HPDE6-E6E7 (cell line): Measurements from ENCODE around the gene MECR.
"Not testable (repeated sequence)": the region's sequence is repeated elsewhere in the genome, so short reads cannot be mapped to it uniquely, and the experiment has no call there.

Experiments used
- DNase-seq: peaks from one replicate; pipeline ENCODE4 v3.0.0; 2011; ENCODE audit warnings: missing footprints; ENCODE audit errors: extremely low spot score

The MECR gene

DNA sequence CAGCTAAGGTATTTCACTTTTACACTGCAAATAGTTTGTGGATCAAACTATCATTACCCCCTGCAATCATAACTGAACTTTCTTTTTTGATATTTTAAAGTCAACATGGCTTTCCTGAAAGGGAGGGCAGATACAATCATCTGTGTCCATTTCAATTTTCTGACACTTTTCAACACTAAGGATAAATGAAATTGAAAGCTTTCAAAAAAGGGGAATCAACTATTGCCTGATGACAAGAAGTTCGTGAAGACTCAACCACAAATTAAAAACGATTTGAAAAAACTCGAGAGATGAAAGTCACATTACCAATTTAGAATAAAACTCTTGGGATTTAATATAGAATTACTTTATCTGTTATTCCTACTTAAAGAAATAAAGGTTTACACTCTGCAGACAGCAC lies 60.8 kb downstream of the MECR start:
- no peak for DNase-seq

DNA sequence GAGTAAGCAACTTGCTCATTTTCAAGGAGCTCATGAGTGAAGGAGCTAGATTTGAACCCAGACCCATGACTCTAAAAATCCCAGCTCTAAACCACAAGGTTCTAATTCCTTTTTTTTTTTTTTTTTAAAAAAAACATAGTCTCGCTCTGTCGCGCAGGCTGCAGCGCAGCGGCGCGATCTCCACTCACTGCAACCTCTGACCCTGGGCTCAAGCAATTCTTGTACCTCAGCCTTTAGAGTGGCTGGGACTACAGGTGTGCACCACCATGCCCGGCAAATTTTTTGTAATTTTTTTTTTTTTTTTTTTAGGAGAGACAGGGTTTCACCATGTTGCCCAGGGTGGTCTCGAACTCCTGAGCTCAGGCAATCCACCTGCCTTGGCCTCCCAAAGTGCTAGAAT lies 62.8 kb downstream of the MECR start:
- no peak for DNase-seq

DNA sequence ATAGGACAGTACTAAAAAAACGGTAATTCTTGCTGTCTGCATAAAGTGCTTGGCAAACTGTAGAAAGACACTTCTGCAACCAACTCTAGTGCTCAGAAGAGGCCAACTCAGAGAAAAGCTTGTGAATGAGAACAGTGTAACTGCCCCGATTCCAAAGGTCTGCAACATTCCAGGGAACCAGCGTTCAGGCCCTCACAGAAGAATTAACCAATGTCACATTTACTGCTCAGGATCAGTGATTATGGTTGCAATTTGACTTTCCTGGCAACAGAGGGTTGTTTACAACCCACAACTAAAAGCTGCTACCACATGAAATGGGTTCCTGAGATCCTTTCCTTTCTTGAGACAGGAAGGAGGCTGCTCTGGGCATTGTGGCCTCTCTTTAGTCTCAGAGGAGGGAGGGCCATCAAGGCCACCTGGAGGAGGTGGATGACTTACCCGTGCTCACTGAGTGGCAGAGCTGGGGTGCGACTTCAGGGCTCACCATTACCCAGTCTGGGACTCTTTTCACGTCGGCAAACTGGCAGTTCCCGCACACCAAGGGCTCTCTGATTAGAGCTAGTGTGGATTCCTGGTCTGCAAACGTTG lies 64.3 kb downstream of the MECR start:
- DNase-seq, result no peak

DNA sequence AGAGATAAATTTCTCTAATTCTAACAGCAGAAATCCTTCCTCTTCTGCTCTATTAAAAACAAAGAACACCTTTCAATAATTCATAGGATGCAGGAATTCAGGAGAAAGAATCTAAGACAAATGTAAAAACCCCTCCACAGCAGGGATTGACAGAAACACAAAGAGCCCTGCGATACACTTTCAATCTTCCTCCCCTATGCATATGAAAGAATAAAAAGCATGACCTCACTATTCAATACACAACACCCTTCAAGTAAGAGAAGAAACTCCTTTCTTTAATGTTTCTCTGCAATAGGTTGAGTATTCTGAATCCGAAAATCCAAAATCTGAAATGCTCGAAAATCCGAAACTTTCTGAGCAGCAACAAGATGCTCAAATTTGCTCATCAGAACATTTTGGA lies 66.1 kb downstream of the MECR start:
- no peak for DNase-seq

DNA sequence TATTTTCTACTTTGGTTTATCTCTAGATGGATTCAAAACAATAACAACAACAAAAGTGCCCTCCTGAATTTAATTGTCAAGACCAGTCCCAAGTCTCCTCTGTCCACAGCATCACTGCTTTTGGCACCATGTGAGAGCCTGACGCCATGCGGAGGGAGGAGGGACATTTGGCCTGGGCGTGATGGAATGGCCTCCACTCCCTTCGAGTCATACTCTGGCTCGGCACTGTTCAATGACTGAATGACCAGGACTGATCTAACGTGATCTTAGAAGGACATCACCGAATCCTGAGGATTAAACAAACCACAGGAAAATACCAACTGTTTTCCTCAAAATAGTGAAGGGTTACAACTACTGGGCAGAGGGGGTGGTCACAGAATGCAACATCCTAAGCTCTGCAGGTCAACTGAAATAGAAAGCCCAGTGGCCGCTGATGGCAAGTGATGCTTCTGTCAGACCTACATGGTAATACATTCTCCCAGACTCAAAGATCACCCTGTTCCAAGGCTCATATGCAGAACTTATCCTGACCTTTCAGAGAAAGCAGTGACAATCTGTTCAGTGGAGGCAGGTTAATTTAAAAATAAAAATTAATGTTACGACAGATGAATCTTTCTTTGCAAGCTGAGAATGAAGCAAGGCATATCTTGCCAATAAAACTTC lies 68.1 kb downstream of the MECR start:
- no peak for DNase-seq

DNA sequence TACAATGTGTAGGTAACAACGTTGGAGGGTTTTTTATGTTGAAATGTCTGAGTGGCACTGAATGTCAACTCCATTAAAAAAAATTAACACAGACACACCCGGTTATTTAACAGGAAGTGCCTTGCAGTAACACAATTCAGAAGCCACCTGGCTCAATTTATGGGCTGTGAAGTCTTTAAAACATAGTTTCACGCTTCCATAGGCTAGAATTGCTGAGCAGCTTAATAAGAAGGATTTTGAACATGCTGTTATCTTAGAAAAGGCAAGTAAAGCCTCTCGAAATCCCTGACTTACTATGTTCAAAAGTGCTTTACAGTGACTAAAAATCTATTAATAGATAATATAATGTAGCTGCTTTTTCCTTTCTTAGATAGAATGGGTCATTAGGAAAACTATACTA lies 68.7 kb downstream of the MECR start:
- no peak for DNase-seq

DNA sequence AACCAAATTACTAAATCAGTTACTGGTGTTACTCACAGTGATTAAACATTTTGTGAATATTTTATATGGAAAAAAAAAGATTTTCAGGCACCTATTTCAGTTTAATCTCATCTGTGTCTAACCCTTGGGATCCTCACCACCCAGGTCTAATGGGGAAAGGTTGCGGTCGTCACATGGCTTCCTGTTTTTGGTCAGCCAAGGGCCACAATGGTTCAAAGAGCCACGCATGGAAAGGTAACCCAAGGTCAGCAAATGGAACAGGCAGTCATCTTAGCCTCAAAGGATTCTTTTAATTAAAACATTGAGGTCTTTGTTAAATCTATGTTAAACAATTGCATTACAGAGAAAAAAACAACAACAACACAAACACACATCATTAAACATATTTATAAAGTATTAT lies 71.0 kb downstream of the MECR start:
- no peak for DNase-seq

DNA sequence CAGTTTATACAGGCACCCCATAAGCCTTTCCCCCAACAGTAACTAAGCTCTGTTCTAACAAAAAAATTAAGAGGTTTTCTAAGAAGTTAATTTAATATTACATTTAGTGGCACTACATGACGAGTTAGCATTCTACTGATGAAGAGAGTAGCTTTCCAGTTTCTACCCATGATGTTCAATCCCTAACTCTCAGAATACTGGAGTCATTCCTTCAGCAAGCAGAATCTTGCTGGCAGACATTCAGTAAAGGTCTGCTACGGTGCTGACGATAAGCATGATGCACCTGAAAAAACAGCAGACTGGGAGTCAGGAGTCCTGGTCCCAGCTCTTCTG lies 73.5 kb downstream of the MECR start:
- DNase-seq, result no peak

DNA sequence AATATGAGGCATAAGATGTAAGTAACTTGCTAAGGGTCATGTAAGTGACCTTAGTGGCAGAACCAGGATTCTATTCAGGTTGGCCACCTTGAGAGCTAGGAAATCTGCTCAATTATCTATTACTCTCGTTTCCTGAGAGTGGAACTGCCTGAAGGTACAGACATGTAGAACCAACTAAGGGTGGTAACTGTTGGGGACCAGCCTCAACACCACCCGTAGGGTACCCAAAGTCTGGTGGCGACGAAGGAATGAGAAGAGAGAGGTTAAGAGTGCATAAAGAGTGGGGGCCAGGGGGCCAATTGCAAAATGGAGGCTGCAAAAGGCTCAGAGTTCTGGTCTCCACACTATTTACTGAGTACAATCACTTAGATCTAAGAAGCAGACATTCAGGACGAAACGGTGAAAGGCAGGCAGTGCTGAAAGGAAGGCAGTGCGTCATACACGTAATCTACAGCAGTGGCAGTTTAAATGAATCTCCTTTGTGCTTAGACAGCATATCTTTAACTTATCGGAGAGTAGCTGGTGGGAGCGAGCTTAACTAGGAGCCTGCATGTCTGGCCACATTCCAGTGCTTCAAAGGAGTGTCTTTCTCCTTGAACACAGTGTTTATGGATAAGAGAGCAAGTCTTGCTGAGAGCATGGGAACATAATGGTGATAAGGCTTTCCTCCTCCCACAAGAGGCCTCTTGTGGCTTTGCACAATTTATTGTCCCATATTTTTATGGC lies 74.0 kb downstream of the MECR start:
- DNase-seq, result no peak

DNA sequence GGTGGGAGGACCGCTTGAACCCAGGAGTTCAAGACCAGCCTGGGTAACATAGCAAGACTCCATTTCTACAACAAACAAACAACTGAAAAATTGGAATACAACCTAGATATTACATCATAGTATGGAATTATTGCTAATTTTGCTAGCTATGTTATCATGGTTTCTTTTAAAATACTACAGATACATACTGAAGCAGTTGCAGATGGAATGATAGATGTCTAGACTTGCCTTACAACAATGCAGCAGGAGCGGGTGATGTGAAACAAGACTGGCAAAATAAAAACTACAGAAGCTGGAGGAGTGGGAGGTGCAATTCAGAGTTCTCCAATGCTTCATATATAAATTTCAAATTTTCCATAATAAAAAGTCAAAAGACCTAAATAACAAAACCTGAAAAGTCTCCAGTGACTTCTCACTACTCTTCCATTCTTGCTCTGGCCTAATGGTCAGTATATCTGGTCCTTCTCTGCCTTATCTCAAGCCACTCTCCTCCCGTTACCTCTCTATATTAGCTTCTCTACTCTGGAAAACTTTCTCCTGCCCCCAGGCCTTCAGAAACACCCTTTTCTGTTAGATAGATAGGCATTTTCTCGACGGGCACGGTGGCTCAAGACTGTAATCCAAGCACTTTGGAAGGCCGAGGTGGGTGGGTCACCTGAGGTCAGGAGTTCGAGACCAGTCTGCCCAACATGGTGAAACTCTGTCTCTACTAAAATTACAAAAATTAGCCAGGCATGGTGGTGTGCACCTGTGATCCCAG lies 78.5 kb downstream of the MECR start:
- no peak for DNase-seq

DNA sequence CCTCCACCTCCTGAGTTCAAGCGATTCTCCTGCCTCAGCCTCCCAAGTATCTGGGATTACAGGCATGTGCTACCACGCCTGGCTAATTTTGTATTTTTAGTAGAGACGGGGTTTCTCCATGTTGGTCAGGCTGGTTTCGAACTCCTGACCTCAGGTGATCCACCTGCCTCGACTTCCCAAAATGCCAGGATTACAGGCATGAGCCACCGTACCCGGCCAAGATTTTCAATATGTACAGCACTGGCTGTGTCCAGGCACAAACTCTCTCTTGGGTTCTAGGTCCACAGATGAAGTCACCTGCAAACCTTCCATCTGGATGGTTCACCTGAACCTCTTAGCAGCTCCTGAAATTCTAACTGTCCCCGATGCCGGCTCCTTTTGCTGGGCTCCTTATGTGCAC lies 80.4 kb downstream of the MECR start:
- DNase-seq, result not testable (repeated sequence)

DNA sequence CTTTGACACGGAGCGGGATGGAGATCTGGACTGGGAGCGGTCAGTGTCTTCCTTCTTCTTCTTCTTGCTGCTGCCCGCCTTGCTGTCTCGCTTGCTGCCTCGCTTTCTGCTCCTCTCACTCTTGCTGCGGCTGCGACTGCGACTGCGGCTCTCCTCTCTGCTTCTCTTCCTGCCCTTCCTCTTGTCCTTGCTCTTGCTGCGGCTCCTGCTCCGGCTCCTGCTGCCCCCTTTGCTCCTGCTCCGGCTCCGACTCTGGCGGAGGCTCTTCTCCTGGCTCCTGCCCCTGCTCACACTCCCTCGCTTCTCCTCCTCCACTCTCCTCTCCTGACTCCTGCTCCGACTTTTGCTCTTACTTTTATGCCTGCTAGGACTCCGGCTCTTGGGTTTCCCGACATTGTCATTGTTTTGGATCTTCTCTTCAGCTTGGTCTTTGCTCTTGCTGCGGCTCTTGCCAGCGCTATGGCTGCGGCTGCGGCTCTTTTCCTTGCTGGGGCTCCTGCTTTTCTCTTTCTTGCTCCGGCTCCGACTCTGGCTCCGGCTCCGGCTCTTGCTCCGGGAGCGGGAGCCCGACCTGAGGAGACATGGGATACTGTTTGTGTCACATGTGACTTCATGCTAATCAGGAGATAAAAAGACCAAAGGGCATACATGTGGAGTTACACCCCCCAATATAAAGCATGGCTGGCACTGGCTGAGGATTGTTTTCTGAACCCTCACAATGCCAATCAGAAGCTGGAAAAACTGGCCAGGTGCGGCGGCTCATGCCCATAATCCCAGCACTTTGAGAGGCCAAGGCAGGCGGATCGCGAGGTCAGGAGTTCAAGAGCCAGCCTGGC lies 81.9 kb downstream of the MECR start:
- DNase-seq, result no peak

DNA sequence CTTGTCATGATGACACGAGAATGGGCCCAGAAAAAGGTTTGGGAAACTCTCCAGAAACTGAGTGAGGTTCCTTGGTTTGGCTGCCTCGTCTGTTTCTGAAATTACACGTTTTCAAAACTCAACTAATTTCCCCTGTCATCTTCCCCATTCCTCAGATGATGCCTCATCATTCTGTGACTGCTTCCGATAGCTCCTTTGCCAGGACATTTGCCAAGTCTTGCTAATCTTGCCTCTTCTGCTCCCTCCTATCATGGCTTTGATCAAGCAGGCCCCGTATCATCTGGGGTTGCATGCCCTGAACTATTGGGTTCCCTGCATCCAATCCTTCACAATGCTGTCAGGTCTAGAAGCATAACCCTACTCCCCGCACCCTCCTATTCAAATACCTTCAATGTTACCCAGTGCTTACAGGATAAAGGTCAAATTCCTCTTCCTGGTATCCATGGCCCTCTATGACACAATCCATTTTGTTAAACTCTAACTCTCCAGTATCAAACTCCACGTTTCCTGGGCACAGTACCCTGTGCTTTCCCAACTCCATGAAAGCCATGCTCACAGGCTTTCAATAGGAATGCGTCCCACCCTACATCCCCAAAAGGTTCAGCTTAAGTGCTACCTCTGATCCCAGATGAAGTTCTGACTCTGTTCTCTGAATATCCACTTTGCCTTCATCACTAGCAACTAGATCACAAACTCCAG lies 84.8 kb downstream of the MECR start:
- no peak for DNase-seq

DNA sequence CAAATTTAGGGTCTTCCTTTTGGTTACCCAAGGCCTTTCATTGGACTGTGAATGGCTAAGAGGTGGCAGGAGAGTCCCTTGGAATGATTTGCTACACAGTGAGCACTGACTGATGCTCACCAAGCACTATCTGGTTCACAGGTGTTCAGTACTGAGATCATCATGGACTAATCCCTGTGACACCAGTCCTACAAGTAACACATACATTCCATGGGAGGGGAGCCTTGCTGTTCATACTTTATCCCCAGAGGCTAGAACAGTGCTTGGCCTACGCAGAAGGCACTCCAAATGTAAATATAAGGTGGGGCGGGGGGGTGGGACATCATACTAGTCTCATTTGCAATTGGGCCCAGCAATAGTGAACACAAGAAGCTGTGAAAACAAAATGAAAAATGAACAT lies 86.6 kb downstream of the MECR start:
- DNase-seq, result no peak

DNA sequence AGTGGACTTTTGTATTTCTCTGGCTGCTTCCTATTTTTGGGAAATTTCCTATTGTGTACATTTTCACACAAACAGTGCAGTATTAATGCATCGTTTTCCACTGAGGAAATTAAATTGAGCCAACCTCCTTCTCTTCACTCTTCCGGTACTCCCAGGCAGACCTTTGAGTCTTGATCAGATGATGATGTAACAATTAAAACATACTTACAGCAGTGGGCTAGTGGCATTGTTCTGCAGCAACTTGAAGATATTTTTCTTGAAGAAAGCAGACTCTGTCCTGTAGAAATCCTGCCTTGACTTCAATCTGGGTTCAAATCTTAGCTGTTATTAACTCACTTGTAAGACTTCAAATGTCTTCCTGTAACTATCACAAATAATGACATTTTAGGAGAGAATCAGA lies 88.0 kb downstream of the MECR start:
- no peak for DNase-seq
